HG02943 (cell line): ENCODE data around the gene SMG6.

ENCODE experiments used
- ATAC-seq: cut with Tn5 transposase; IDR thresholded peaks from one replicate; pipeline ENCODE4 v1.9.1; 2021; ENCODE audit warnings: mild to moderate bottlenecking, low read depth, moderate library complexity; ENCODE audit not compliant: unreplicated experiment

The SMG6 gene

DNA sequence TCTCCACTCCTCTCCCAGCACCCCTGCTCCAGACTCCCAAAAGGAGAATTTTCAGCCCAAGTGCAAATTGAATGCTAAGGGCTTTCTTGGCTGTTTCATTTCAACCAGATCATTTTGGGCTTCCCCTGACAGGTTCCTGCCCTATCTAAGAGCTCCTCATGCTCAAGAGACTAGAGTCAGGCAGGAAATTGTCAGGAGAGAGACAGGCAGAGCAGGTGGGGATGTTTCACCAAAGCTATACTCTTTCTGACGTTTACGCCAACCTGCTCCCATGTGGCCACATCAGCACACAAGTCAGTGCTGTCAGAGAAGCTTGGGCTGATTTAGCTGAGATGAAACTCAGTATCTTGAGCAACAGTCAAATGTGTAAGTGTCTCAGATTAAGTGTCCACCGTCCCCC lies 217.3 kb downstream of the SMG6 start:
- no peak for ATAC-seq

DNA sequence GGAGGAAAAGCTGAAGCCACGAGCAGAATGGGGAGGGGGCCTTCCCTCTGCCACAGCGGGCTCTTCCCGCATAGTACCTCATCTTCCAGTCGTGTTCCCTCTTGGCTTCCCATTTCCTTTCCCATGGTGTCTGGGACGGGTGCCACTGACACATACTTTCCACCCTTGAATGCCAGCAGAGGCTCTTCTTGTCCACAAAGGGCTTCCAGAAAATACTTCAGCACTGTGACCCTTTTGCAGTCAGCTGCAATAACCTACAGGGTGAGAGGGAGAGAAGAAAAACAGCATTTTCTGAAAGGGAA lies 218.0 kb downstream of the SMG6 start:
- ATAC-seq: no peak

DNA sequence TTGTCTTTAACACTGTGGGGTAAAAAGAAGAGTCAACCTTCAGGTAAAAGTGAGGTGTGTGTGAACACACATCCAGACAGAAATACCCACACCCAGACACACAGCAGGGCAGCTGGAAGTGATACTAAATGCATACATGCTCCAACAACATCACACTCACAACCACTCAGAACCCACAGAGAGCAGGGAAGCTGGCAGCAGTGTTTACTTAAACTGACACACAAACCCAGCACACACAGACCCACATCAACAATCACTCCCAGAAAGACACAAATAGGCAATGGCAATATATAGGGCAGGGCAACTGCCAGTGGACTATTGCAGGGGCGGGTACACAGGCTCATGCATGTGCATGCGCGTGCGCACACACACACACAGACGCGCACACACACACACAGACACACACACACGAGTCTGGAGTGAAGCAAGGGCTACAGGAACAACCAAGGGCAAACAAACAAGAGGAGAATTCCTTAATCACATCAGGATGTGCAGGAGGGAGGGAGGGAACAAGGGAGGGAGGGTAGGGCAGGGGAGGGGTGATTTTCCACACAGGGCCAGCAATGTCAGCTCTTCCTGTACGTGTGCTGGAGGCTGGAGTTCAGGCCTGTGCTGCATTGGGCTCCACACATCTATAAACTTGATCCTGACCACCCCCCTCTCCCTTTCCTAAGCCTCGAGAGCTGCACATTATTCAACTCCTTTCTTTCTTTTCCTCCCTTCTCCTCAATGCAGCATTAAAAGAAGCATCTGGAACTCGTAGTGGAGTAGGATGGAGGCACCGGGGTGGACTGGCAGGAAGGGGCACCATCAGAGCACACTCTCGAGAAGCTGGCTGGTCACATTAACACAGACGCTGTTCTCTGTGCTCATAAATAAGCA lies 218.6 kb downstream of the SMG6 start:
- ATAC-seq: no peak

GRCh38 chr17:2084036-2084765 lies 219.4 kb downstream of the SMG6 start:
- no peak for ATAC-seq

DNA sequence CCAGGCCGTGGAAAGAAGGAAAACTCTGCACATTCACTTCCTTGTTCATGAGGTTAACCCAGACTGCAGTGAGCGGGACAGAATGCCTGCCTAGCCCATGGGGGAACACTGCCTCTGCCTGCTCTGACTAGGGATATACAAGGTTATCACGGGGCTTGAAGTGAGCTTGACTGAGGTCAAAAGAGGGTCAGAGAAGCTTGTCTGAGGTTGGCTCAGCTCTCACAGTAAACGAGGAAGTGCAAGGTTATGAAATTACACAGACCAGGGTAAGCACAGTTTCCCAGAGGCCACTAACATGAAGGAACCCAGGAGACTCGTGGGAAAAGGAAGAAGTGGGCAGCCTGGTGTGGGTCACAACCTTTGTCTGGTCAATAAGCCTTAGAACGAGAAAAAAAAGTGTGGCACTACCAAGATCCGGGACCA lies 220.0 kb downstream of the SMG6 start:
- no peak for ATAC-seq

GRCh38 chr17:2082003-2082781 lies 221.4 kb downstream of the SMG6 start:
- no peak for ATAC-seq

DNA sequence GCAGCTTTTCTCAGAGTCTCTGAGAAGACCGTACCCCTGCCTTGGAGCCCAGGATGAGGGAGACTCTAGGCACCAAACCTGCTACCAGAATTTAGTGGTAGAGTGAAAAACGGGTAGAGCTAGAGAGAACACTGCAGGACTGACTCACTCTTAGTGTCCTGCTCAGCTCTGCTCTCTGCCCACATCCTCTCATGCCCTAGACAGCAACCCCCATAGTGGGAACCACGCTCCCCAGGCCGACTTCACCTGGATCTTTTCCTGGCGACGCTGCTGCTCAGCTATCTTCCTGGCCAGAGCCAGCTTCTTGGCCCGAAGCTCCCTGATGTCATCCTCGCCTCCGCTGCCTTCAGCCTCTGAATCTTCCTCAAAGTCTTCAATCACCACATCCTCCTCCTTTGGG lies 222.0 kb downstream of the SMG6 start:
- no peak for ATAC-seq

- ATAC-seq: no peak
These were observed 226.5 kb downstream of the SMG6 start for GRCh38 chr17:2077040-2077439.

- ATAC-seq: no peak
These were observed 227.2 kb downstream of the SMG6 start for GRCh38 chr17:2076087-2076984.

- no peak for ATAC-seq
These were observed 228.1 kb downstream of the SMG6 start for GRCh38 chr17:2075336-2076086.

- no peak for ATAC-seq
These were observed 228.7 kb downstream of the SMG6 start for GRCh38 chr17:2074919-2075318.

DNA sequence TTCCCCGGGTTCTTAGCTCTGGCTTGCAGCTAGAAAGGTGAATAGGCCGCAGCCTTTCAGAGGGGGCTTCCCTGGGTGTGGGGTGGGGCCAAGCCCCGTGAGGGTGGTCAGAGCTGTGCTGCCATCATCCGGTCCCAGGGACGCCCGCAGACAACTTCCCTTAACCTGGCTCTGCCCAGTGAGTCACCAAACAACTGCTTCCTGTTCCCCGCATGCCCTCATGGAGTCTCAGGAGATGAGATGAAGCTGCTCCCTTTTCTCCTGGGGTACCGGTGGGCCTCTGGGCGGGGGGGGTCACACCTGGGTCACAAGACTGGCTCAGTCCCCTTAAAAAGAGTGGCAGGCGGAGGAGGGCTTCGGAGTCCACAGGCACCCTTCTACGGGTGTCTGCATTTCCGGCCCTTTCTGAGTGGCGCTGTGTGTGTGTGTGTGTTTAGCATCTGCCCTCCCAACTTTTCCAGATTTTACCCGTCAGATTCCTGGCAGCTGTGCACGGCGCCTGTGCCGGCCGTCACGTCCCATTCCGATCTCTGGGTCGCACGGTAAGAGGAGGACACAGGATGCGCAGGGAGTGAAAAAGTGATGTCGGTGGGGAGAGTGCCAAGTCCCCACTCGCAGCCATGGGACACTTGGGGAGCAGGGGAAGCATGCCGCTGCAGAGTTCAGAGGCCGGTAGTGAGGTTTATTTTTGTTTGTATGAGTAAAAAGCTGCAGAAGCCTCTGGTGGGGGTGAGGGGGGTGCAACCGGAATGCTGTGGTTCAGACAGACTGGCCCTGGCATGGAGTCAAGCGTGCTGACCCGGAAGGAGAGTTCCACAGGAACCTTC lies 231.9 kb downstream of the SMG6 start:
- no peak for ATAC-seq

- no peak for ATAC-seq
These were observed 232.6 kb downstream of the SMG6 start for GRCh38 chr17:2071024-2071385.

DNA sequence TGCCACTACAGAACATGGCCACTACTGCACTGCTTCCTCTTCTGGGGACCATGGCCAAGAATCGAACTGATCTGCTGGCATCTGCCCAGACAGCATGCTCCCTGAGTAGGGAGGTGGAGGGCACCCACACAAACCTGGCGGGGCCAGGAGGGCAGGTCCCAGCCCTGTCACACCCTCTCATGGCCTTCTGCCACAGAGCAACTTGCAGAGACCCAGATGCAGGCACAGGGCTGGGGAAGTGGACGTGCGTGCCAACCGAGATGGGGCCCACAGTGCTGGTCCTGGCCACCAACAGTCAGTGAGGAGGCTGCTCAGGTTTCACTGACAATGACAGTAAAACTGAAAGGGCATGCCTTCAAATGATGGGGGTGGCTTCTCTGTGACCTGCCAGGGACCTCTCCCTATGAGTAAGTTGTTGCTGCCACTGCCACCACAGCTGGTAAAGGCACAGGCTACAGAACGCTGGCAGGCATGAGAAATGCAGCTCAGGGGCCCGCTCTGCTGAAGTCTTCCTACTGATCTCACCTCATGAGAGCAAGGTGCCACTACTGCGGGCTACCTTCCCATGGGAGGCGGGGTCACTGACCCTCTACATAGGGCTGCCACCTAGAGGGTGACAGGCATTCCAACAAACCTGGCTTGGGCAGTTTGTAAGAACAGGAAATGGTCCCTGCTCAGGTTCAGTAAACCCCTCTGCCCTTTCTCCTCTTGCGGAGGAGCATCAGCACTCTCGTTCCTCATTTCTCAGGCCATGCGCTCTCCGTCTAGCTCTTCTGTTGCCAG lies 233.2 kb downstream of the SMG6 start:
- ATAC-seq: peak; percentile 80

DNA sequence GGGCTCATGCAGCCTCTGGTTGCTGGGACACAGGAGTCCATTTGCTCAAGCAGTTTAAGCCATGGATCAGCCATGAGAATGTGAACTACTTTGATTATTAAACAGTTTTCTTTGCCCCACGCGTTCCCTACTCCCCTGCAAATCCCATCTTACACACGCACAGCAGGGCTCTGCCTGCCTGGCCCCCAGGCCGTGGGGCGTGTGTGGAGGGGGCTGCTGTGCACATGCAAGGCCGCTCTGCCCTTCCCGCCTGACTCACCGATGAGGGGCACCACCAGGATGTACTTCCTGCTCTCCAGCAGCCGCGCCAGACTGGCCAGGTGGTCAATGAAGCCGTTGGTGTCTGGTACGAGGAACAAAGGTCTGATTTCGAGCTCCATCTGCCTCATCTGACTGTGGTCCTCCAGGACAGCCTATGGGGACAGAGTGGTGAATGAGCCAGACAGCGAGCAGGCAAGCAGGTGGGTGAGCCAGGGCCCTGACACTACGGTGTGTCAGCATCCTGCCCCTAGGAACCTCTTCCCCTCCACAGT lies 235.0 kb downstream of the SMG6 start:
- ATAC-seq: no peak

GRCh38 chr17:2068031-2068518 lies 235.5 kb downstream of the SMG6 start:
- ATAC-seq: no peak

DNA sequence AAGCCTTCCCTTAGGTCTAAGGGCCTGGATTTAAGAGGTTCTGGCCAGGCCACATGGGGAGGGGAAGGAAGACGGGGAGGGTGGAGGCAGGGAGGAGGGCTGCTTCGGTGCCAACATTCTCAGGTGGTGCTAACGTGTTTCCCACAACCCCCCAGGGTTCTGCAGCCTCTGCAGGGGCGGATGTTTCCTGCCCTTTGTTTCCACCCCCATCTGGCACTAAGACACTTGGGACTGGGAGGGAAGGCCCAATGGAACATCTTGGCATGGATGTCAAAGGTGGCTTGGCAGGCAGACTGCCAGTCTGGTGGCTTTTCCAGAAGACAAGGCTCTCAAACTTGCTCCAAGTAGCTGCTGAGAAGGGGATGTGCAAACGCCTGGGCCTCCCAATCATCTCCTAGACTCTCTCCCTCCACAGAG lies 236.0 kb downstream of the SMG6 start:
- ATAC-seq: no peak
